HG03378 (cell line): ENCODE results near the gene NTS.

Experiments
- ATAC-seq: cut with Tn5 transposase; IDR thresholded peaks from one replicate; pipeline ENCODE4 v1.9.1; 2021; ENCODE audit warnings: mild to moderate bottlenecking, moderate library complexity; ENCODE audit not compliant: unreplicated experiment

Gene NTS

GRCh38 chr12:85874031-85874461, at the start of gene NTS:
Gene NTS, plus strand, starts transcription at chr12:85874295. Its CDS starts 109 bp downstream, at chr12:85874404.
- peak; percentile 78 for ATAC-seq

GRCh38 chr12:85825746-85826145, 48.3 kb upstream of the NTS start:
- ATAC-seq: no peak

- ATAC-seq: no peak
Observed at GRCh38 chr12:85828576-85828975, 45.5 kb upstream of the NTS start.

- ATAC-seq: no peak
Observed at GRCh38 chr12:85829391-85829790, 44.7 kb upstream of the NTS start.

GRCh38 chr12:85831327-85831990, 42.6 kb upstream of the NTS start:
- ATAC-seq: no peak

GRCh38 chr12:85833579-85833978, 40.5 kb upstream of the NTS start:
- no peak for ATAC-seq

- no peak for ATAC-seq
Observed at GRCh38 chr12:85834378-85834777, 39.7 kb upstream of the NTS start.

GRCh38 chr12:85835426-85836196, 38.5 kb upstream of the NTS start:
- ATAC-seq: no peak

- ATAC-seq: no peak
Observed at GRCh38 chr12:85836197-85837090, 37.7 kb upstream of the NTS start, which contains the start of gene RASSF9. Gene RASSF9, minus strand, starts transcription at chr12:85836409. Its CDS starts 208 bp downstream, at chr12:85836201.

GRCh38 chr12:85843606-85844310, 30.3 kb upstream of the NTS start:
- ATAC-seq: no peak

- no peak for ATAC-seq
Observed at GRCh38 chr12:85849344-85849743, 24.8 kb upstream of the NTS start.

GRCh38 chr12:85855305-85855704, 18.8 kb upstream of the NTS start:
- ATAC-seq: no peak

GRCh38 chr12:85856966-85857365, 17.1 kb upstream of the NTS start:
- no peak for ATAC-seq

GRCh38 chr12:85865890-85866289, 8.2 kb upstream of the NTS start:
- no peak for ATAC-seq

GRCh38 chr12:85866986-85867776, 6.9 kb upstream of the NTS start:
- ATAC-seq: peak; percentile 100

- ATAC-seq: peak; percentile 84
Observed at GRCh38 chr12:85872497-85873091, 1.5 kb upstream of the NTS start.

GRCh38 chr12:85877459-85877858, 3.4 kb downstream of the NTS start:
- ATAC-seq: no peak

GRCh38 chr12:85883763-85884162, 9.7 kb downstream of the NTS start:
- ATAC-seq: no peak

GRCh38 chr12:85894653-85895052, 20.6 kb downstream of the NTS start:
- ATAC-seq: no peak
